HG02973 (cell line): ENCODE measurements around the gene SORL1-AS1.

Experiments
- ATAC-seq: cut with Tn5 transposase; IDR thresholded peaks from one replicate; pipeline ENCODE4 v1.9.1; 2021; ENCODE audit warnings: moderate library complexity; ENCODE audit not compliant: unreplicated experiment

The SORL1-AS1 gene

GRCh38 chr11:121453589-121454299, 977 bp upstream of the SORL1-AS1 start:
- ATAC-seq, result no peak

GRCh38 chr11:121451986-121452608, 670 bp downstream of the SORL1-AS1 start, which contains the start of gene SORL1:
Gene SORL1 (plus strand): TSS chr11:121452314. CDS start chr11:121452332, 18 bp downstream.
- peak; percentile 57 for ATAC-seq

GRCh38 chr11:121451178-121451985, 1.4 kb downstream of the SORL1-AS1 start:
- no peak for ATAC-seq

- ATAC-seq, result no peak
These were observed 2.4 kb downstream of the SORL1-AS1 start for GRCh38 chr11:121450401-121450800.

GRCh38 chr11:121449626-121450025, 3.1 kb downstream of the SORL1-AS1 start:
- no peak for ATAC-seq

GRCh38 chr11:121449123-121449522, 3.6 kb downstream of the SORL1-AS1 start:
- ATAC-seq, result no peak

GRCh38 chr11:121448431-121448941, 4.3 kb downstream of the SORL1-AS1 start:
- no peak for ATAC-seq

- no peak for ATAC-seq
These were observed 4.8 kb downstream of the SORL1-AS1 start for GRCh38 chr11:121448011-121448410.

GRCh38 chr11:121446752-121447156, 6.0 kb downstream of the SORL1-AS1 start:
- ATAC-seq, result no peak

- no peak for ATAC-seq
These were observed 7.5 kb downstream of the SORL1-AS1 start for GRCh38 chr11:121445071-121445768.

GRCh38 chr11:121444526-121444925, 8.2 kb downstream of the SORL1-AS1 start:
- ATAC-seq, result no peak

- ATAC-seq, result no peak
These were observed 9.0 kb downstream of the SORL1-AS1 start for GRCh38 chr11:121443688-121444275.

GRCh38 chr11:121441521-121441920, 11.2 kb downstream of the SORL1-AS1 start:
- ATAC-seq, result no peak

GRCh38 chr11:121439759-121440158, 13.0 kb downstream of the SORL1-AS1 start:
- no peak for ATAC-seq

- no peak for ATAC-seq
These were observed 13.4 kb downstream of the SORL1-AS1 start for GRCh38 chr11:121439337-121439736.

GRCh38 chr11:121437686-121438078, 15.1 kb downstream of the SORL1-AS1 start:
- no peak for ATAC-seq

GRCh38 chr11:121437018-121437685, 15.6 kb downstream of the SORL1-AS1 start:
- ATAC-seq, result no peak

- ATAC-seq, result no peak
These were observed 16.9 kb downstream of the SORL1-AS1 start for GRCh38 chr11:121435551-121436511.

- ATAC-seq, result no peak
These were observed 17.6 kb downstream of the SORL1-AS1 start for GRCh38 chr11:121435132-121435531.
